Parathyroid adenoma (tissue), 2 donors: ENCODE results near the gene CRB3.
A peak's percentile ranks its signal among the peaks of the same experiment; 100 is the strongest.

Experiments
- H2AFZ ChIP-seq: fragments of 300-600 bp; sonication (generic); one replicate; pipeline ENCODE4 v1.7.0; 2017; ENCODE audit warnings: antibody characterized with exemption, mild to moderate bottlenecking
- H3K27ac ChIP-seq: fragments of 300-600 bp; sonication (generic); one replicate; pipeline ENCODE4 v1.7.0; 2017
- H3K27me3 ChIP-seq: fragments of 300-600 bp; sonication (generic); one replicate; pipeline ENCODE4 v1.7.0; 2017; ENCODE audit warnings: low read length; ENCODE audit not compliant: control insufficient read depth, insufficient read depth
- H3K36me3 ChIP-seq: fragments of 300-600 bp; sonication (generic); one replicate; pipeline ENCODE4 v1.7.0; 2017; ENCODE audit warnings: low read length; ENCODE audit not compliant: control insufficient read depth, insufficient read depth
- H3K4me1 ChIP-seq: fragments of 300-600 bp; sonication (generic); one replicate; pipeline ENCODE4 v1.7.0; 2017; ENCODE audit warnings: control low read depth
- H3K4me2 ChIP-seq: fragments of 300-600 bp; sonication (generic); one replicate; pipeline ENCODE4 v1.7.0; 2017; ENCODE audit warnings: low read length
- H3K4me3 ChIP-seq: fragments of 300-600 bp; sonication (generic); one replicate; pipeline ENCODE4 v1.7.0; 2017; ENCODE audit warnings: low read depth, low read length
- H3K79me2 ChIP-seq: fragments of 300-600 bp; sonication (generic); one replicate; pipeline ENCODE4 v1.7.0; 2017; ENCODE audit warnings: control low read depth
- H3K9ac ChIP-seq: fragments of 300-600 bp; sonication (generic); one replicate; pipeline ENCODE4 v1.7.0; 2017; ENCODE audit warnings: mild to moderate bottlenecking
- H3K9me3 ChIP-seq: fragments of 300-600 bp; sonication (generic); one replicate; pipeline ENCODE4 v1.7.0; 2017; ENCODE audit warnings: low read length; ENCODE audit not compliant: control insufficient read depth
- CTCF ChIP-seq: fragments of 300-600 bp; sonication (generic); IDR thresholded peaks from one replicate; pipeline ENCODE4 v1.7.0; 2017; ENCODE audit warnings: antibody characterized with exemption, mild to moderate bottlenecking
- donor health status: primary hyperparathyroidism.

The CRB3 gene

DNA sequence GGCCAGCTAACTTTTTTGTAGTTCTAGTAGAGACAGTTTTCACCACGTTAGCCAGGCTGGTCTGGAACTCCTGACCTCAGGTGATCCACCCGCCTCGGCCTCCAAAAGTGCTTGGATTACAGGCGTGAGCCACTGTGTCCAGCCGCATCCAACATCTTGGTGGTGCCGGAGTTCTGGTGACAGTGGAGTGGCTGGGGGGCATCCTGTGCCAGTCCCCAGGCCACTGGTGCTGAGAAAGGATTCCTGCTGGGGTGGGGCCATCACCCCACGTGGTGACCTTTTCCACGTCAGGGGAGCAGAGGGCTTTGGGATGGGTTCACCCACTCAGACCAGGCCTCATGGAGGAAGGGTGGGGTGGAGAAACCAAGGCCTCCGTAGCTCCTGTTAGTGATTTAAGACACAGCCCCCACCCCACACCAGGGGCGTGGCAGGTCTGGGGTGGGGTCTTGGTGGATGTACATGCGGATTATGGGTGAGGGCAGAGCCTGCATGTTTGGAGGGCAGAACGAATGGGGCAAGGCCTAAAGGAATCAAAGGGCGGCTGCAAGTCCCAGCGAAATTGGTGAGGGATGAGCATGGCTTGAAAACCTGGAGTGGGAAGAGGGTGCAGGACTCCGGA is 51.0 kb downstream of the CRB3 start:
- Histone ChIP-seq H2AFZ (no peak overlapping the region), H3K4me3 (no peak overlapping the region), H3K9ac (no peak overlapping the region), H3K27ac (no peak overlapping the region), H3K27me3 (no peaks in the 10 kb centered on the region), H3K4me1 (no peaks in the 10 kb centered on the region), H3K9me3 (no peaks in the 10 kb centered on the region), H3K36me3 (no peaks in the 10 kb centered on the region), H3K4me2 (no peak overlapping the region), H3K79me2 (no peaks in the 10 kb centered on the region)
- TF ChIP-seq CTCF: no peak

- H3K27me3 ChIP-seq: no peaks in the 10 kb centered on the region
- no peaks in the 10 kb centered on the region for H3K36me3 ChIP-seq
- H2AFZ ChIP-seq: peak overlapping the region; percentile 89
- peak overlapping the region; percentile 77 for H3K4me2 ChIP-seq
- no peaks in the 10 kb centered on the region for H3K9me3 ChIP-seq
- peak overlapping the region; percentile 20 for H3K27ac ChIP-seq
- peak overlapping the region; percentile 60 for H3K4me3 ChIP-seq
- H3K9ac ChIP-seq: no peak overlapping the region
- no peaks in the 10 kb centered on the region for H3K4me1 ChIP-seq
- no peak for TF ChIP-seq CTCF
- no peaks in the 10 kb centered on the region for H3K79me2 ChIP-seq
Measured at GRCh38 chr19:6516018-6516658, 52.1 kb downstream of the CRB3 start.
